Activated naive CD4-positive, alpha-beta T cell treated with Interleukin-2 at 50 U/mL for 16 hours (primary cell): ENCODE measurements around the gene WDR48.

ENCODE experiments used
- DNase-seq: peaks from one replicate; pipeline ENCODE4 v3.0.0-alpha.2; 2020

WDR48 gene

GRCh38 chr3:39140341-39140971 is 88.6 kb downstream of the WDR48 start:
- no peak for DNase-seq

GRCh38 chr3:39141171-39141995 is 89.6 kb downstream of the WDR48 start:
- no peak for DNase-seq

- DNase-seq = no peak
Observed at GRCh38 chr3:39142067-39142466, 90.3 kb downstream of the WDR48 start.

- DNase-seq = no peak
Observed at GRCh38 chr3:39143051-39143885, 91.5 kb downstream of the WDR48 start.

- DNase-seq = no peak
Observed at GRCh38 chr3:39144095-39144747, 92.4 kb downstream of the WDR48 start.

GRCh38 chr3:39144748-39145380 is 93.0 kb downstream of the WDR48 start:
- no peak for DNase-seq

GRCh38 chr3:39146083-39146501 is 94.3 kb downstream of the WDR48 start:
- DNase-seq = no peak
